ENCODE results near the gene CHST9.
"Not testable (repeated sequence)": the region's sequence is repeated elsewhere in the genome, so short reads cannot be mapped to it uniquely, and the experiment has no call there.

Gene CHST9, protein sequence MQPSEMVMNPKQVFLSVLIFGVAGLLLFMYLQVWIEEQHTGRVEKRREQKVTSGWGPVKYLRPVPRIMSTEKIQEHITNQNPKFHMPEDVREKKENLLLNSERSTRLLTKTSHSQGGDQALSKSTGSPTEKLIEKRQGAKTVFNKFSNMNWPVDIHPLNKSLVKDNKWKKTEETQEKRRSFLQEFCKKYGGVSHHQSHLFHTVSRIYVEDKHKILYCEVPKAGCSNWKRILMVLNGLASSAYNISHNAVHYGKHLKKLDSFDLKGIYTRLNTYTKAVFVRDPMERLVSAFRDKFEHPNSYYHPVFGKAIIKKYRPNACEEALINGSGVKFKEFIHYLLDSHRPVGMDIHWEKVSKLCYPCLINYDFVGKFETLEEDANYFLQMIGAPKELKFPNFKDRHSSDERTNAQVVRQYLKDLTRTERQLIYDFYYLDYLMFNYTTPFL

DNA sequence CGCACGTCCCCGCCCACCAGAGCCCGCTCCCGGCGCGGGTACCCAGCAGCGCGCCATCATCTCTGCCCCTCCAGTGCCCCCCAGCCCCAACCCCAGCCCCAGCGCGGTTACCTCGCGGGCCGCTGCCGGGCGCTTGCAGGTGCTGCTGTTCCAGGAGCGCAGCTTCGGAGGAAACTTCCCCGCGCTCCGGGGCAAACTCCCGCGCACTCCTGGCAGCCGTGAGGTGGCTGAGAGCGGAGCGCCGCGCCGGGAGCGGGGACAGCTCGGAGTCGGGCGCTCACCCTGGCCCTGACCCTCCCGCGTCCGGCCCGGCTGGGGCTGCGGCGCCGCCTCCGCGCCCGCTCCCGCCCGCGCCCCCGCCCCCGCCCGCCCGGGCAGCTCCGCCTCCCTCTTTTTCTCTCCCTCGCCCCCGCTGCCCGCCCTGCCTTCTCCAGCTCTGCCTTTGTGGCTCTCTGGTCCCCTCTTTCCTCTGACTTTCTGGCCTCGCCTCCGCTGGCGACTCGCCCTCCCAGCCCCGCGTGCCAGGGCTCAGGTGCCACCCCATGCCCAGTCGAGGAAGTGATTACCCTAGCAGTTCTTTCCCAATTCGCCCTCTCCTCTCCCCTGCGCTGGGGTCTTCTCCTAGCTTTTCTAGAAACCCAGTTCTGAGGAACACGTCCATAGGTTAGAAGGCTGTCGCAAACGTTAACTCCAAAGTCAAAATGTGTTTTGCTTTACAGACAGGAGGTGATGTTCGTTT, at the start of gene CHST9:
Gene CHST9, minus strand, starts transcription at position 284 of the 739 bp plus-strand sequence. CDS start 42,499 bp downstream, outside the sequence.
- Histone ChIP-seq H3K27me3 (ENCODE audit: control insufficient read depth, insufficient read depth, low read length) (no peaks in the 10 kb centered on the region), H3K4me1 (ENCODE audit: control insufficient read depth, insufficient read depth, low read length) (peaks cover 14% of the 10 kb centered on the region), H3K36me3 (ENCODE audit: control insufficient read depth, insufficient read depth, low read length) (no peaks in the 10 kb centered on the region), H3K9me3 (ENCODE audit: control insufficient read depth, insufficient read depth, low read length) (no peaks in the 10 kb centered on the region), H3K9ac (ENCODE audit: low read depth, low read length) (peak within 1 kb of the TSS; percentile 28), H3K4me3 (ENCODE audit: low read depth, low read length) (peak within 1 kb of the TSS; percentile 65)

- H3K36me3 ChIP-seq (ENCODE audit: control insufficient read depth, insufficient read depth, low read length); H3K27me3 ChIP-seq (ENCODE audit: control insufficient read depth, insufficient read depth, low read length); H3K9me3 ChIP-seq (ENCODE audit: control insufficient read depth, insufficient read depth, low read length); H3K4me3 ChIP-seq (ENCODE audit: low read depth, low read length); H3K9ac ChIP-seq (ENCODE audit: low read depth, low read length): not testable (repeated sequence)
- H3K4me1 ChIP-seq (ENCODE audit: control insufficient read depth, insufficient read depth, low read length), result peaks cover 15% of the 10 kb centered on the region
These were observed 47.2 kb upstream of the CHST9 start for GRCh38 chr18:27232355-27232754.

GRCh38 chr18:27231671-27232070, 46.6 kb upstream of the CHST9 start:
- not testable (repeated sequence) for H3K9me3 ChIP-seq (ENCODE audit: control insufficient read depth, insufficient read depth, low read length)

DNA sequence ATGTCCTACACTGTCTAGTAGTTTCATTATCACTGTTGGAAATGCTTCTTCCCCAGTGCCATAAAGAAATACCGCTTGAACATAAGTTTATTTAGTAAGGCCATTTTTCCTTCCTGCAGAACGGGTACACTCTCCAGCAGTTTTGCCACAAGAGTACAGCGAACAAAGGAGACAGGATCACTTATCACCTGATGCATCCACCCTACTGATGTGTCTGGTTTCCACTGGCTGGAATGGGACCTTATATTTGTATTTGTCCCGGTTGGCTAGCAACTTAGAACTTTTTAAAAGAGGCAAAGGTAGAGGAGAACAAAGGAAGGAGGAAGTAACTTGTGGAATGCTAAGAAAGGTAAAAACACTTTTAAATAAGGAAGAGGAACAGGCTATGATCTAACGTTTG, 46.1 kb upstream of the CHST9 start:
- not testable (repeated sequence) for H3K9ac ChIP-seq (ENCODE audit: low read depth, low read length); H3K36me3 ChIP-seq (ENCODE audit: control insufficient read depth, insufficient read depth, low read length); H3K9me3 ChIP-seq (ENCODE audit: control insufficient read depth, insufficient read depth, low read length); H3K27me3 ChIP-seq (ENCODE audit: control insufficient read depth, insufficient read depth, low read length); H3K4me3 ChIP-seq (ENCODE audit: low read depth, low read length)
- H3K4me1 ChIP-seq (ENCODE audit: control insufficient read depth, insufficient read depth, low read length), result peaks cover 25% of the 10 kb centered on the region

More at GRCh38 chr18:27231671-27232070, 46.6 kb upstream of the CHST9 start:
- peaks cover 21% of the 10 kb centered on the region for H3K4me1 ChIP-seq (ENCODE audit: control insufficient read depth, insufficient read depth, low read length)
- H3K27me3 ChIP-seq (ENCODE audit: control insufficient read depth, insufficient read depth, low read length); H3K4me3 ChIP-seq (ENCODE audit: low read depth, low read length); H3K36me3 ChIP-seq (ENCODE audit: control insufficient read depth, insufficient read depth, low read length); H3K9ac ChIP-seq (ENCODE audit: low read depth, low read length): not testable (repeated sequence)

- Histone ChIP-seq H3K4me1 (ENCODE audit: control insufficient read depth, insufficient read depth, low read length) (peaks cover 36% of the 10 kb centered on the region), H3K9me3 (ENCODE audit: control insufficient read depth, insufficient read depth, low read length) (no peaks in the 10 kb centered on the region), H3K27me3 (ENCODE audit: control insufficient read depth, insufficient read depth, low read length) (no peaks in the 10 kb centered on the region), H3K4me3 (ENCODE audit: low read depth, low read length) (peak overlapping the region; percentile 20), H3K9ac (ENCODE audit: low read depth, low read length) (peak overlapping the region; percentile 29), H3K36me3 (ENCODE audit: control insufficient read depth, insufficient read depth, low read length) (no peaks in the 10 kb centered on the region)
These were observed 42.6 kb upstream of the CHST9 start for GRCh38 chr18:27227721-27228120.

GRCh38 chr18:27226556-27227075, 41.5 kb upstream of the CHST9 start:
- Histone ChIP-seq H3K9me3 (ENCODE audit: control insufficient read depth, insufficient read depth, low read length) (no peaks in the 10 kb centered on the region), H3K4me1 (ENCODE audit: control insufficient read depth, insufficient read depth, low read length) (peaks cover 34% of the 10 kb centered on the region)

DNA sequence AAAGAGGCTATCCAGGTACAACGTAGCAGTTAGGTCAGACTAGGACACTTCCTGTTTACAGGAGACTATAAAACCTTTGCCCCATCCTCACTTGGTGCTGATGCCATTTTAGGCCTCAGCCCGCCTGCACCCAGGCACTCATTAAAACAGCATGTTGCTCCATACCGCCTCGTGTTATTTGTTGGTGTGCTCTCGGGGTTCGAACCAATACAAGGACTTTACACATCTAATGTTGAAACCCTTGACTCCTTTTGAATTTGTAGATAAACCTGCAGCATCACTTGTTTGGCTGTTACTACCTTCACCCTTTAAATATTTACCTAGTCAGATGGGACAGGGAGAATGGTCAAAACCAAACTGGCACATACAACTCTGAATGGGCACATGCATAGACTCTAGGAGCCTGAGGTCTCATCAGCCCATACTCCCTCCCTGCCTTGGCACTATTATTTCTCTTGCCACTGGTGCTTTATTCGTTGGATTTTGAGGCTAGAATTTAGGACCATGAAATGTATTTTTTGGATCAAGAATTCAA, 40.9 kb upstream of the CHST9 start:
- H3K9me3 ChIP-seq (ENCODE audit: control insufficient read depth, insufficient read depth, low read length), result no peaks in the 10 kb centered on the region
- H3K27me3 ChIP-seq (ENCODE audit: control insufficient read depth, insufficient read depth, low read length), result no peaks in the 10 kb centered on the region
- peaks cover 30% of the 10 kb centered on the region for H3K4me1 ChIP-seq (ENCODE audit: control insufficient read depth, insufficient read depth, low read length)
- H3K9ac ChIP-seq (ENCODE audit: low read depth, low read length), result no peak overlapping the region
- no peaks in the 10 kb centered on the region for H3K36me3 ChIP-seq (ENCODE audit: control insufficient read depth, insufficient read depth, low read length)
- no peak overlapping the region for H3K4me3 ChIP-seq (ENCODE audit: low read depth, low read length)

More at GRCh38 chr18:27226556-27227075, 41.5 kb upstream of the CHST9 start:
- H3K36me3 ChIP-seq (ENCODE audit: control insufficient read depth, insufficient read depth, low read length), result no peaks in the 10 kb centered on the region
- H3K4me3 ChIP-seq (ENCODE audit: low read depth, low read length), result no peak overlapping the region
- H3K9ac ChIP-seq (ENCODE audit: low read depth, low read length), result no peak overlapping the region
- no peaks in the 10 kb centered on the region for H3K27me3 ChIP-seq (ENCODE audit: control insufficient read depth, insufficient read depth, low read length)

DNA sequence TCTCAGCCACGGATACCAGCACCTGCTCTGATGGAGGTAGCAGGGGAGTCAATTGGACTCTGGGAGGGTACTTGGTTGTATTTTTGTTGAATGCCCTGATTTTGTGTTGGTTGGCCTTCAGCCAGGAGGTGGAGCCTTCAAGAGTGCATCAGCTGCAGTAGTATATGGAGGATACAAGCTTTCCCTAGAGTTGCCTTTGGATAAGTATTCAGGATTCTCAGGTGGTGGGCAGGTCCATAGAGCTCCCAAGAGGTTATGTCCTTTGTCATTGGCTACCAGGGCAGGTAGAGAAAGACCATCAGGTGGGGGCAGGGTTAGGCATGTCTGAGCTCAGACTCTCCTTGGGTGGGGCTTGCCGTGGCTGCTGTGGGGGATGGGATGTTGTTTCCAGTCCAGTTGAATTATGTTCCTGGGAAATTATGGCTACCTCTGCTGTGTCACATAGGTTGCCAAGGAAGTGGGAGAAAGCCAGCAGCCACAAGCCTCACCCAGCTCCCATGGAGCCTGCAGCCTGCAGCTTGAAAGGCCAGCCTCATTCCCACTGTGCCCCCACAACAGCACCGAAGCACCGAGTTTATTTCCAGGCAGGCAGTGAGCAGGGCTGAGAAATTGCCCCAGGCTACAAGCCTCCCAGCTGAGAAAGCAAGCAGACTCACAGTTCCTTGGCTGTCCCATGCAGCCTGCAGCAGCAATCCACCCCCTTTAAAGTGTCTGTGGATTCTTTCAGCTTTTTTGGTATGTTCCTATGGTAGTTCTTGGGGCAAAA, 38.6 kb upstream of the CHST9 start:
- Histone ChIP-seq H3K4me3 (ENCODE audit: low read depth, low read length) (no peak overlapping the region), H3K36me3 (ENCODE audit: control insufficient read depth, insufficient read depth, low read length) (no peaks in the 10 kb centered on the region), H3K9ac (ENCODE audit: low read depth, low read length) (no peak overlapping the region), H3K27me3 (ENCODE audit: control insufficient read depth, insufficient read depth, low read length) (no peaks in the 10 kb centered on the region), H3K9me3 (ENCODE audit: control insufficient read depth, insufficient read depth, low read length) (no peaks in the 10 kb centered on the region), H3K4me1 (ENCODE audit: control insufficient read depth, insufficient read depth, low read length) (peaks cover 26% of the 10 kb centered on the region)

- Histone ChIP-seq H3K4me3 (ENCODE audit: low read depth, low read length) (no peak overlapping the region), H3K9ac (ENCODE audit: low read depth, low read length) (no peak overlapping the region), H3K36me3 (ENCODE audit: control insufficient read depth, insufficient read depth, low read length) (no peaks in the 10 kb centered on the region), H3K4me1 (ENCODE audit: control insufficient read depth, insufficient read depth, low read length) (peaks cover 2% of the 10 kb centered on the region), H3K9me3 (ENCODE audit: control insufficient read depth, insufficient read depth, low read length) (no peaks in the 10 kb centered on the region), H3K27me3 (ENCODE audit: control insufficient read depth, insufficient read depth, low read length) (no peaks in the 10 kb centered on the region)
These were observed 29.7 kb upstream of the CHST9 start for GRCh38 chr18:27214831-27215230.

DNA sequence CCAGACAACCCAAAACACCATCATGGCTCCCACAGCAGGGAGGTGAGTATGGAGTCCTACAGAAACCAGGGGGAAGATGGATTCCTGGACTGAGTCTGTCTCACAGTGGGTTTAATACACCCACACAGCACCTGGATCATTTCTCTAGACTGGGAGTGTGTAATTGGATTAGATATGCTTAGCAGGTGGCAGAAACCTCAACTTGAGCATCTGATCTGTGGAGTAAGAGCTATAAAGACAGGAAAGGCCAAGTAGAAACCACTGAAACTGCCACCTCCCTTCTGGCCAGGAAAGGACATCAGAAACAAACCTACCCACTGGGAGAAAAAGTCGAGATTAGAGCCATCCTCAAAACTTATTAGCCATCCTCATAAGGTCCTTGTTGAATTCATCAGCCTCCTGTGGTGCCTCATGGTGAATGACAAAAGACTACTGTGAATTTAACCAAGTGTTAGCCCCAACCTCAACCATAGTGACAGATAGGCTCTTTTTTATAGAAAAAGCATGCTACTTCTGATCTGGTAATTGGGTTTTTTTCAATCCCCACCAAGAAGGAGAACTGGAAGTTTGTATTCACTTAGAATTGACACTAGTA, 28.1 kb upstream of the CHST9 start:
- no peaks in the 10 kb centered on the region for H3K27me3 ChIP-seq (ENCODE audit: control insufficient read depth, insufficient read depth, low read length)
- H3K9ac ChIP-seq (ENCODE audit: low read depth, low read length), result no peak overlapping the region
- no peak overlapping the region for H3K4me3 ChIP-seq (ENCODE audit: low read depth, low read length)
- H3K36me3 ChIP-seq (ENCODE audit: control insufficient read depth, insufficient read depth, low read length), result no peaks in the 10 kb centered on the region
- H3K9me3 ChIP-seq (ENCODE audit: control insufficient read depth, insufficient read depth, low read length), result no peaks in the 10 kb centered on the region
- peaks cover 2% of the 10 kb centered on the region for H3K4me1 ChIP-seq (ENCODE audit: control insufficient read depth, insufficient read depth, low read length)

DNA sequence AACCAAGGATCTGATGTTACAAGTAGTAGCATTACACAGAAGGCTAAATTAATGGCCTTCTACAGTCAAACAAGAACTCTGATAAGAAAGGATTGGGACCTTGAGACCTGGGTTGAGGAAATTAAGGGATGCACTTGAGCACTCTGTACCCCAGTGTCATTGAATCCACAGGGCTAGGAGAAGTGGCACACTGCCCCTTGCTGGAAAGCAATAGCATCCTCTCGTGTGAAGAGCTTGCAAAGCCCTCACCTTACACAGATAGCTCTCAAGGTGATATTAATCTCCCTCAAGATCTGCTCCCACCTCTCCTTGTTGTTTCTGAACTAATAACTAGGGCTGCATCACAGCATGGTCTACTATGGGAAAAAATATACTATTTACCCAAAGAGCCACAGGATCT, 26.5 kb upstream of the CHST9 start:
- Histone ChIP-seq H3K9ac (ENCODE audit: low read depth, low read length) (no peak overlapping the region), H3K27me3 (ENCODE audit: control insufficient read depth, insufficient read depth, low read length) (no peaks in the 10 kb centered on the region), H3K9me3 (ENCODE audit: control insufficient read depth, insufficient read depth, low read length) (no peaks in the 10 kb centered on the region), H3K4me3 (ENCODE audit: low read depth, low read length) (no peak overlapping the region), H3K36me3 (ENCODE audit: control insufficient read depth, insufficient read depth, low read length) (no peaks in the 10 kb centered on the region), H3K4me1 (ENCODE audit: control insufficient read depth, insufficient read depth, low read length) (peaks cover 2% of the 10 kb centered on the region)

Measured in iPS-15b (cell line).